GM18517 (cell line): ENCODE results near the gene EGLN3.

Experiments used
- ATAC-seq: cut with Tn5 transposase; IDR thresholded peaks from one replicate; pipeline ENCODE4 v1.9.1; 2021; ENCODE audit warnings: mild to moderate bottlenecking, moderate library complexity; ENCODE audit not compliant: unreplicated experiment

EGLN3 gene

GRCh38 chr14:33915682-33916081 lies 35.2 kb downstream of the EGLN3 start:
- no peak for ATAC-seq

GRCh38 chr14:33914676-33915516 lies 36.0 kb downstream of the EGLN3 start:
- no peak for ATAC-seq

DNA sequence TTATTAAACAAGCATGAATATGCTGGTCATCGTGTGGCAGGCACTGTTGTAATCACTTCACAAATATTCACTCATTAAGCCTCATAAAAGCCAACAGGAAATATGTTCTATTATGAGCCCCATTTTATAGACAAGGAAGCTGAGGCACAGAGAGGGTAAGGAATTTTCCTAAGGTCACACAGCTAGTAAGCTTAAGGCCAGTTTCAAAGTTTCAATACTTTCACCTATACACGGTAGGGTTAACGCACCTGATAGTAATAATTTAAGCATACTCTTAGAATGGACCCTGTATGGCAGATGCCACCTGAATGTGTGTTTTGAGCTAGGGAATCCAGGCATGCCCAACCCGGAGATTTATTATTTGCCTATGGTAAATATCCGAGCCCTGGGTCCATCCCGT lies 39.8 kb downstream of the EGLN3 start:
- ATAC-seq, result no peak

DNA sequence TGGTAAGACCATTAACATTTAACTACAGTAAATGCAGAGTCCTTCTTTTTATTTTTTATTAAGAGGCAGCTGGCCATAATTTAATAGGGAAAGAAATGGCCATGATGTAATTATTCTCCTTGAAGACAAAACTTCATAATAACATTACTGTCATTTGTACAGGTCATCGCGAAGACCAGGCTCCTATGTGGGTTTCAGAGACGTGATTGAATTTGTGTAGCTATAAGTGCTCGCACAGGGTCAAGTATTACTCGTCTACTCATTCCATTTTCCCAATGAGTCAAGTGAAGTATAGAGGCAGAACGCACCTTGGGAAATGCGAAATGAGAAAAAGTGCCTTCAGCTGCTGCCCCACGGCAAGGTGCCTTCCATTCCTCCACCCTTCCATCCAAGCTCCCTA lies 40.4 kb downstream of the EGLN3 start:
- ATAC-seq, result no peak

DNA sequence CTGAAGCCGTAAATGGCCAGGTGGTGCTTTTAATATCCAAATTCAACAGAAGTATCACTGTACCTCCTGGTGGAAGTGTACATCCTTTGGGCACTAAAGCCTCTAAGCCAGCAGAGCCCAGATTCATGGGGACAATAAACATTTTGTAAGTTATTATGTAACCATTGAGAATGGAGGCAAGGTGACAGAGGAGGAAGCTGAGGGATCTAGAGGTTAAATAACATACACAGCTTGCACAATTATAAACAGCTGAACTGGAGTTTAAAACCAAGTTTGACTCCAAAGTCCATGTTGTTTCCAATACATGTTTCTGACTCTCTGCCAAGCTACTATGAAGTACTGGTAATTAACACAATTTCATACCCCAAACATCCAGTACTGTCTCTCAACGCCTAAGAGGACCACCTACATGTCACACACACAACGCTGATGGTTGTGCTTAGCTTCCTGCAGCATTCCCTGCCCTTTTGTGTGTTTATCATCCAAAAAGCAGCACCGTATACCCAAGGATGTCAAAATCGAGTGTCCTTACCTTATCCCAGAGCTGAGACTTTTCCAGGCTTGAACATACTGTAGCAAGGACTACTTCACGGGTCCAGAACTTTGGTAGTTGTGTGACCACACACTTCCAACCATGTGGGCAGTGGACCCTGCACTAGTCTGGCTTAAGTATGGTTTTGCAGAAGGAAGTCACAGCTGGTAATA lies 41.3 kb downstream of the EGLN3 start:
- ATAC-seq, result no peak

GRCh38 chr14:33908540-33909223 lies 42.2 kb downstream of the EGLN3 start:
- ATAC-seq, result no peak

DNA sequence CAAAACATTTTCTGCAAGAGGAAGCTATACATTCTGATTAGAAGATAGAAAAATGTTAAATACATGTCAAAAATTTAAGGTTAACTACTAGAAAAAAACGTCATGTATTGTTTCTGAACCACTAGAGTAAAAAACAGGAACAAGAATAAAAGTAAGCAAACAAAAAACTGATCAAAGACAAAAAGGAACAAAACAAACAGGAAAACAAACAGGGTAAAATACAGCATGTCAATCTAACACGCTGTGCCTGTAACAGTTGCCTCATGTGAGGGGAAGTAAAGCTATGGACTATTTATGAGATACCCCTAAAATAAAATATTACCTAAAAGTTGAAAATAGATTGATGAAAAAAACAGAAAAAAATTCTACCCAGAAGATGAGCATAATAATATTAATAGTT lies 43.9 kb downstream of the EGLN3 start:
- no peak for ATAC-seq

DNA sequence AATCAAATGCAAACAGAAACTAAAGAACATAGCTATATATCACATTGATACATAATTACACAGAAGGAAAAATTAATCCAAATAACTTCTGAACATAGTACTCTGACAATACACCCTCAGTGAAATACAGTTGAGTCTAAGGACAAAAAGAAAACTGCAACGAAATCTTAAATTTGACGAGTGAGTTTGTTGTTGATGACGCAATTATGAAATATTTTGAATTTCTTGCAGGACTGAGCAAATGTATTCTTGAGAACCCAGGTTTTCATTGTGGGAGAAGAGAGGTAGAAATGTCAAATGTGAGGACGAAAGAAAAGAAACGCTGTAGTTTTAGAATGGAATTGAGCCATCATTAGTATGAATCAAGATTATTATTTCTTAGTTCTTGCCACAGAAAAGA lies 46.3 kb downstream of the EGLN3 start:
- no peak for ATAC-seq

DNA sequence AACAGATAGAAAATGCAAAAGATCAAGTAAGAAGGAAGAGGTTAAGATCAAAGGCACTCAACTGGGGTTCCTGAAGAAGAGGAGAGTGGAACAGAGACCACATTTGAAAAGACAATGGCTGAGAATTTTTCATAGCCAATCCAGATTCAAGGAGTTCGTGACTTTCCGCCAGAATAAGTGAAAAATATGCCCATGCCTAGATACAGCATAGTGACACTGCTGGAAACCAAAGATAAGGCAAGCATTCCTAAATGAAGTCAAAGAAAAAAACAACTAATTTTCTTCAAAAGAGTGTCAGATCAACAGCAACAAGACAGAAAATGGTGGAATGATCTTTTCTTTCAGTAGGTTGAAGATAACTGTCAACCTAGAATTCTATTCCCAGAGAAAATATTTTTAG lies 47.5 kb downstream of the EGLN3 start:
- ATAC-seq, result no peak

DNA sequence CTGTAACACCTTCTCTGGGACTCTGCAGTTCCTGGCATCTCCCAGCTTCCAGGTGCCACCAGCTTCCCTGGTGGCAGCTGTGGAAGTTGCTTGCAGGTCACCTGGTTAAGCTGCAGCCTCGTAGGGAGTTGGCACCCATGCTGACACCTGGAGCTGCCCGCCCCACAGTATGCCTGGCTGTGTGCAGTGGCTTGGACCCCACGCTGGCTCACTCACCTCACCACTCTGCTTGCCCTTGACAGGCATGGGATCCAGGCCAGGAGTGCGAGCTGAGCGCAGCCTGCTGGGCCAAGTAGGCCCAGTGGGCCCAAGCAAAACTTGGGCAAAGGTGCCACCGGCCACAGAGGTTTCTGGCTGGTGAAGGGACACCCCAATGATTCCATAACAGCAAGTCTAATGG lies 48.5 kb downstream of the EGLN3 start:
- no peak for ATAC-seq

DNA sequence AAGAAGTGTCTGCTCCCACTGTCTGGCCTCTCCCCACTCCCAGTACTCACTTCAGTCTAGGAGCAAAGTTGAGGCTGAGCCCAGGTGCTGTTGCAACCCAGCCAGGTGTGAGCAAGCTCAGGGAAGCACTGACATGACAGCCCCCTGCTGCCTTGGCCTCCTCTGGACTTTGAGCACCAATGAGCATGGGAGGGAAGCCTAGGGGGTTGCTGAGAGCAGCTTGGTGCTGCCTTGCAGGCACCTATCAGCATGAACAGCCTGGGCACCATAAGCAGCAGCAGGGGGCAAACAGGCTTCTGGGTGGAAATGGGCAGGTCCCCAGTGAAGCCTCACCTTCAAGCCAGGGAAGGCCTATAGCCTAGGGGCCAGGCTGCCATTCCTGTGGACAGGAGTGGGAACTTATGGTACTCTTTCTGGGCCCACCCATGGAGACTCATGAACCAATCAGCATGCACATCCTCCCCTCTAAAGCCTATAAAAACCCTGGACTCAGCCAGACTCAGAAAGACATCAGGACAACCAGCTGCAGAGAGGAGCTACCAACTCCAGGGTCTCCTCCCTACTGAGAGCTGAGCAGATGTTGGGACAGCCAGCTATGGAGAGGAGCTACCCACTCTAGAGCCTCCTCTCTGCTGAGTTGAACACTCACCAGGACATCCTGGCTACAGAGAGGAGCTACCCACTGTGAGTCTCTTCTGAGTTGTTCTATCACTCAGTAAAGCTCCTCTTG lies 49.3 kb downstream of the EGLN3 start:
- no peak for ATAC-seq

- no peak for ATAC-seq
Measured at GRCh38 chr14:33900706-33901105, 50.2 kb downstream of the EGLN3 start.

GRCh38 chr14:33899723-33900341 lies 51.0 kb downstream of the EGLN3 start:
- ATAC-seq, result no peak

- no peak for ATAC-seq
Measured at GRCh38 chr14:33897878-33898535, 52.9 kb downstream of the EGLN3 start.

DNA sequence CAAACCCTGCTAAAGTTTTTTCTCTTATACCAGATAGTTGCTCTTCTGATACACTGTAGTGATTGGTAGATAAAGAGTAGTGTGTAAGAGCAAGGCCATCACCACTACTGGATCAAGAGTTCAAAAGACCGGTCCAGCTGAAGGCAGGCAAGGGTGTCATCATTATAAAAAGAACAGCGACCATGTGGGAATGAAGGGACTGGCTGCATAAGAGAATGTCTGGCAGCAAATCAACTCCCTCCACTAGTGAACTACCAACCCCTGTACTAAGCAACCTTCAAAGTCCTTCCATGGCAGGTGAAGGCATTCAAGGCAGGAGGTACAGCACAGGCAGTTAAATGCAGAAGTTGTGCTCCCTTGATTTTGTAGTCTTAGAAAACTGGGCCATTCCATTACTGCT lies 53.5 kb downstream of the EGLN3 start:
- no peak for ATAC-seq

DNA sequence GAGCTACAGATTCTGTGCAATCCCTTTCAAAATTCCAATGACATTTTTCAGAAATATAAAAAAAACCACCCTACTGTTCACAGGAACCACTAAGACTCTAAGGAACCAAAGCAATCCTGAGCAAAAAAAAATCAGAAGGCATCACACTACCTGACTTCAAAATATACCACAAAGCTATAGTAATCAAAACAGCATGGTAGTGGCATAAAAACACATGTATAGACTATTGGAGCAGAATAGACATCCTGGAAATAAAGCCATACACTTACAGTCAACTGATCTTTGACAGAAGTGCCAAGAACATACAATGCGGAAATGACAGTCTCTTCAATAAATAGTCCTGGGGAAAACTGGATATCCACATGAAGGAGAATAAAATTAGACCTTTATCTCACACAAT lies 56.5 kb downstream of the EGLN3 start:
- ATAC-seq, result no peak

DNA sequence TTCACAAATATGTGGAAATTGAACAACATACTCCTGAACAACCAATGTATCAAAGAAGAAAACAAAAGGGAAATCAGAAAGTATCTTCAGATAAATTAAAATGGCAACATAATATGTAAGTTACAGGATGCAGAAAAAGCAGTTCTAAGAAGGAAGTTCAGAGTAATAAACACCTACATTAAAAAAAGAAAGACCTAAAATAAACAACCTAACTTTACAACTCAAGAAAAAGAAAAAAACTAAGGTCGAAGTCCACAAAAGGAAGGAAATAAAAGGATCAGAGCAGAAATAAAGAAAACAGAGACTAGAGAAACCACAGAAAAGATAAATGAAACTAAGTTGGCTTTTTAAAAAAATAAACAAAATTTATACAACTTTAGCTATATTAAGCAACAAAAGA lies 59.2 kb downstream of the EGLN3 start:
- ATAC-seq, result no peak

DNA sequence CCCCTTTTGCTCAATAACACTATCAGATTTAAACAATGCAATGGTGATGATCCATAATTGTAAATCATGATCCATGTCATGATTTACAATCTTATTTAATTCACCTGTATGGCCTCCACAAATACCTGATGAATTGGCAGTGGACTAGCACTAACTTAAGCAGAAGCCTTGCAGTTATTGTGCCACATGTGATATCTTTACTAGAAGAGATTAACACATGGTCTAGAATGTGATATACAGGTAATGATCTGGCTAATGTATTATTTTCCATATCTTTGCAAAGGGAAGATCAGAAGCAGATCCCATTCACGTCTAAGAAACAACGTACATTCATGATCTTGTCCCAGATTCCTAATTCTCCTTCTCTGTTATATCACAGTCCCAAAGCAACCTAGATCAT lies 66.0 kb downstream of the EGLN3 start:
- no peak for ATAC-seq

DNA sequence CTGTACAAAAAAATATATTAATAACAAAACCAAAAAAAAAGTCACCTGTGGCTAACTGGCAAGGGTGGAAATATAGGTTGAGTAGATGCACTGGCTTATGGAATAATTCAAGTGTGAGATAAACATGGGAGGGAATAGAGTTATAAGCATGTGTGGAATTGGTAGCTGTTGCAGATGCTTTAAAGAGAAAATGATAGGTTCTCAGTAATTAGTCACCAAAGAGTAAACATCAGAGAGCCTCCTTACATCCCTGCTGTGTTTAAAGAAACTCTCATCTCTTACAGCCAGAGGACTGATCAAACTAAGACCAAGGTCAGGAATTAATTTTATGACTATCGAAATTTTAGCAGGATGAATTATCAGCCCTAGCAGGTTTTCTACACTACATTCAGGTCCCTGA lies 70.5 kb downstream of the EGLN3 start:
- ATAC-seq, result no peak

- ATAC-seq, result no peak
Measured at GRCh38 chr14:33879684-33880286, 71.1 kb downstream of the EGLN3 start.
